Caco-2 (cell line): ENCODE measurements around the gene LVRN. TPM values are rescaled to one million over a fixed set of nuclear protein-coding genes. Genes with fewer than 3 reads are reported as not detected.

Experiments used
- BruUV-seq: library from RNA; stranded (reverse); fragments of 400-500 nt; replicated peaks from 2 replicates; lab custom pipeline; 2021; lab: Mats Ljungman, UMichigan
- CTCF ChIA-PET: fragments of 300-600 bp; sonication (Branson Sonifier 250); formaldehyde crosslinking; loops from one replicate; lab custom pipeline; 2022; ENCODE audit warnings: antibody characterized with exemption; lab: Charles Lee
- POLR2A ChIA-PET: fragments of 300-600 bp; sonication (Branson Sonifier 250); formaldehyde crosslinking; loops from one replicate; lab custom pipeline; 2022; ENCODE audit warnings: antibody characterized with exemption; lab: Charles Lee
- DNase-seq, 2 experiments: peaks; one replicate each; pipeline versions ENCODE4 v3.0.0 to v3.0.0-alpha.2; 2020 to 2022
- H3K27me3 ChIP-seq: replicated peaks from 2 replicates; pipeline ENCODE4 v1.6.0; 2011; ENCODE audit warnings: low read length; ENCODE audit not compliant: control insufficient read depth, insufficient read depth
- H3K36me3 ChIP-seq: 2 replicates; pipeline ENCODE4 v1.5.1; 2011; ENCODE audit warnings: low read length; ENCODE audit not compliant: control insufficient read depth, insufficient read depth
- H3K4me1 ChIP-seq: fragments of 250-450 bp; sonication (Bioruptor Pico); 2 replicates; pipeline ENCODE4 v1.5.1; 2020; ENCODE audit warnings: mild to moderate bottlenecking
- H3K4me3 ChIP-seq: 2 replicates; pipeline ENCODE4 v1.5.1; 2011; ENCODE audit warnings: low read depth, mild to moderate bottlenecking, control low read depth, low read length
- H3K9me3 ChIP-seq: fragments of 250-450 bp; sonication (Bioruptor Pico); 2 replicates; pipeline ENCODE4 v1.5.1; 2020; ENCODE audit warnings: mild to moderate bottlenecking, moderate library complexity
- H3K27ac Mint-ChIP-seq: one replicate; pipeline ENCODE4 v1.8.0; 2022; ENCODE audit warnings: mixed read lengths; ENCODE audit not compliant: unreplicated experiment
- H3K27me3 Mint-ChIP-seq: one replicate; pipeline ENCODE4 v1.8.0; 2022; ENCODE audit warnings: mixed read lengths; ENCODE audit not compliant: insufficient read depth, unreplicated experiment
- H3K36me3 Mint-ChIP-seq: one replicate; pipeline ENCODE4 v1.8.0; 2022; ENCODE audit warnings: mild to moderate bottlenecking, mixed read lengths; ENCODE audit not compliant: insufficient read depth, unreplicated experiment
- H3K4me1 Mint-ChIP-seq: one replicate; pipeline ENCODE4 v1.8.0; 2022; ENCODE audit warnings: low read depth, mixed read lengths; ENCODE audit not compliant: unreplicated experiment
- H3K4me3 Mint-ChIP-seq: one replicate; pipeline ENCODE4 v1.8.0; 2022; ENCODE audit warnings: mild to moderate bottlenecking, moderate library complexity, mixed read lengths; ENCODE audit not compliant: unreplicated experiment
- H3K9me3 Mint-ChIP-seq: one replicate; pipeline ENCODE4 v1.8.0; 2022; ENCODE audit warnings: mixed read lengths; ENCODE audit not compliant: unreplicated experiment
- CTCF ChIP-seq, 2 experiments: fragments of 200-600 bp in 1 of 2; IDR thresholded peaks; 1 replicate in 1 of 2; 2 replicates in 1 of 2; pipeline versions ENCODE4 v1.5.1 to v1.8.0; 2011 to 2022; ENCODE audit warnings: antibody characterized with exemption in 1 of 2, control low read depth in 1 of 2, inconsistent platforms in 1 of 2, low read depth in 1 of 2, low read length in 1 of 2, mild to moderate bottlenecking in 1 of 2, moderate library complexity in 1 of 2; ENCODE audit not compliant: insufficient read depth in 1 of 2, severe bottlenecking in 1 of 2, unreplicated experiment in 1 of 2
- intact Hi-C: fragments of 100-400 bp; cut with micrococcal nuclease; formaldehyde crosslinking; loops from one replicate; pipeline ENCODE4 v1.10.0; 2022; ENCODE audit not compliant: unreplicated experiment
- total RNA-seq: library from RNA; stranded (reverse); gene quantifications from 2 replicates; pipeline ENCODE4 v1.2.3, GENCODE V29; 2022

LVRN gene
- total RNA-seq, 1 experiment from 2014 or later = 0.27 TPM

GRCh38 chr5:115940080-115940810 is 22.0 kb upstream of the LVRN start:
- Histone ChIP-seq H3K4me3 (no peak overlapping the region), H3K27me3 (no peaks in the 10 kb centered on the region), H3K36me3 (no peaks in the 10 kb centered on the region), H3K9me3 (no peaks in the 10 kb centered on the region), H3K4me1 (no peaks in the 10 kb centered on the region)
- H3K36me3 Mint-ChIP-seq = no peaks in the 10 kb centered on the region
- TF ChIP-seq CTCF (IDR thresholded peaks at IDR 0.05; ENCODE audit: insufficient read depth in 1 of 2, low read depth in 1 of 2, low read length in 1 of 2, severe bottlenecking in 1 of 2, unreplicated experiment in 1 of 2) = no peak
- no TSS peak for BruUV-seq
- ChIA-PET CTCF (no interaction called here), POLR2A (no interaction called here)
- no peak overlapping the region for H3K4me3 Mint-ChIP-seq
- no peaks in the 10 kb centered on the region for H3K9me3 Mint-ChIP-seq
- no peaks in the 10 kb centered on the region for H3K27me3 Mint-ChIP-seq
- no peak for DNase-seq
- no peaks in the 10 kb centered on the region for H3K4me1 Mint-ChIP-seq
- no peak overlapping the region for H3K27ac Mint-ChIP-seq
- intact Hi-C loops = no loop called here

GRCh38 chr5:115941051-115941675 is 21.1 kb upstream of the LVRN start:
- intact Hi-C loops = no loop called here
- Mint-ChIP-seq H3K36me3 (no peaks in the 10 kb centered on the region), H3K27me3 (no peaks in the 10 kb centered on the region), H3K27ac (no peak overlapping the region), H3K9me3 (no peaks in the 10 kb centered on the region), H3K4me1 (no peaks in the 10 kb centered on the region), H3K4me3 (no peak overlapping the region)
- no peaks in the 10 kb centered on the region for H3K36me3 ChIP-seq
- H3K9me3 ChIP-seq = no peaks in the 10 kb centered on the region
- H3K4me3 ChIP-seq = no peak overlapping the region
- TF ChIP-seq CTCF (IDR thresholded peaks at IDR 0.05; ENCODE audit: insufficient read depth in 1 of 2, low read depth in 1 of 2, low read length in 1 of 2, severe bottlenecking in 1 of 2, unreplicated experiment in 1 of 2) = no peak
- H3K4me1 ChIP-seq = no peaks in the 10 kb centered on the region
- DNase-seq = no peak
- ChIA-PET CTCF (no interaction called here), POLR2A (no interaction called here)
- BruUV-seq = no TSS peak
- H3K27me3 ChIP-seq = no peaks in the 10 kb centered on the region

- CTCF ChIA-PET = no interaction called here
- Mint-ChIP-seq H3K4me1 (no peaks in the 10 kb centered on the region), H3K36me3 (no peaks in the 10 kb centered on the region), H3K27me3 (no peaks in the 10 kb centered on the region), H3K9me3 (no peaks in the 10 kb centered on the region), H3K27ac (no peak overlapping the region), H3K4me3 (no peak overlapping the region)
- intact Hi-C loops = no loop called here
- DNase-seq = no peak
- H3K4me1 ChIP-seq = no peaks in the 10 kb centered on the region
- no TSS peak for BruUV-seq
- H3K27me3 ChIP-seq = no peaks in the 10 kb centered on the region
- H3K4me3 ChIP-seq = no peak overlapping the region
- H3K9me3 ChIP-seq = no peaks in the 10 kb centered on the region
- TF ChIP-seq CTCF (IDR thresholded peaks at IDR 0.05; ENCODE audit: insufficient read depth in 1 of 2, low read depth in 1 of 2, low read length in 1 of 2, severe bottlenecking in 1 of 2, unreplicated experiment in 1 of 2) = no peak
- H3K36me3 ChIP-seq = no peaks in the 10 kb centered on the region
- POLR2A ChIA-PET = no interaction called here
Observed at GRCh38 chr5:115944501-115944900, 17.8 kb upstream of the LVRN start.
